Measurements from ENCODE around the gene SLC35F5.
"Not testable (repeated sequence)": the region's sequence is repeated elsewhere in the genome, so short reads cannot be mapped to it uniquely, and the experiment has no call there.

SLC35F5 gene

GRCh38 chr2:113755835-113756354 lies 547 bp downstream of the SLC35F5 start:
- DNase-seq: peak; percentile 54

DNA sequence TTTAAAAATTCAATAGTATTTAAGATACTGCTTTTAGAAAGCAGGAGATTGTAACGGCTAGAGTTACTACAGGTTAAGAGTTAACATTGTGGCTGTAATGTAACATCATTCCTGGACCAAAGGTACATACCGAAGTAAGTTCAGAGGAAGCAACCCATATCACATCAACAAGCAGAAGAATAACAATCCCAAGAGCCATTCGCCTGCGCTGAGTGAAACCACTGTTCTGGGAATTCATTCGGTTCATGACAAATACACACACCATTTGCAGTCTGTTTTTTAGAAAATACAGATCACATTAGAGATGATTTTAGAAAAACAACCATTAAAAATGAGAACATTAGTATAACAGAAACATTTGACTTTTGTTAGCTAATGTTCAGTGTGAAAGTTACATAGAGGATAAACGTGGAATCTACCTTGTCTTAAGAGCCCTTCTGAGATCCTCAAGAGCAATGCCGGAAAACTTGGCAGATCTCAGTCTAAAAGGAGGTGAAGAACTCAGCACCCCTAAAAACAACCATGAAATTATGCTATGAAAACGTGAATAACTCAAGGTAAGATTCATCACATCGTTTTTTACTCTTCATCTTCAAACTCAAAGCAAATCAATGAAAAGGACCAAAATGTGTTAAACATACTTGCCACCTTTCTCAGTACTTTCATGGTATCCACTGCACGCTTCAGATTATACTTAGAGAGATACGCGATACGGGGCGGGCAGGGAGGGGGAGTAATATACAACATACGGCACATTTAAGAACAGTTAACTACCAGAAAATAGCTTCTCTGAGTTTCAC lies 1.2 kb downstream of the SLC35F5 start:
- DNase-seq: no peak

- DNase-seq: no peak
These were observed 2.3 kb downstream of the SLC35F5 start for GRCh38 chr2:113754160-113754559.

- DNase-seq: no peak
These were observed 6.1 kb downstream of the SLC35F5 start for GRCh38 chr2:113750385-113750784.

- DNase-seq: peak; percentile 15
These were observed 15.4 kb downstream of the SLC35F5 start for GRCh38 chr2:113741091-113741490.

- no peak for DNase-seq
These were observed 16.6 kb downstream of the SLC35F5 start for GRCh38 chr2:113739849-113740248.

GRCh38 chr2:113734185-113734584 lies 22.3 kb downstream of the SLC35F5 start:
- no peak for DNase-seq

DNA sequence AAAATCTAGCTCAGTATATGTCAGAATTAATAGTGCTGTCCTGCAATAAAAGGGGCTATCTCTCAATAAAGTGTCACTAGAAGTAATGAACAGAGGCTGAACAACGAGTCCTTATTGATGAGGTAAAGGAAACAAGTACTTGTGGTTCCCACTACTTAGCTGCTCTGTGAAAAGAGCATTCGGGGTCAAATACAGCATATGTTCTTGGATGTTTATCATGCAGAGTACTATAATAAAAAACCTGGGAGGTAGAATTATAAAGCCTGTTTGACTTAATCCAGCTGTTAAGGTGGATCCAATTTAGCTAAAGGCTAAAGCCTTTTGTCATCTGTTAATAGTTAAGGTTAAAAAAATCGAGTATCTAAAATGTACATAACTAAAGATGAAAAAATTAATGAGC lies 32.4 kb downstream of the SLC35F5 start:
- no peak for DNase-seq

- DNase-seq: no peak
These were observed 33.0 kb downstream of the SLC35F5 start for GRCh38 chr2:113723411-113723810.

DNA sequence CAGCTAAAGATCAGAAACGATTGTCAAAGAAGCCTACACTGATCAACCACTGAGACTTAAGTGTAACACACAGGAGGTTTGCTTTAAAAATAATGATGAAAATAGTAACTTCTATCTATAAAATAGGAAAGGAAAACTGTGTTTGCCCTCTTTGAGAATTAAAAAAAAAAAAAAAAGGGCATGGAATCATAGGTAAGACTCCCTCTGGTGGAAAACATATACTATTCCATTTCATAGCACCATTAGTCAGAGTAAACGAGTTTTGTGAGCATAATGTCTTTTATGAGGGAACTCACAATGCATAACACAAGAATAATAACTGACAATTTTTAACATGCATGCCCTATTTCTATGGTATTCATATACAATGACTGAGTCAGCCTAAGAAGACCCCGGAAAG lies 36.3 kb downstream of the SLC35F5 start:
- no peak for DNase-seq

- DNase-seq: no peak
These were observed 40.2 kb downstream of the SLC35F5 start for GRCh38 chr2:113716291-113716690.

GRCh38 chr2:113712941-113713340 lies 43.5 kb downstream of the SLC35F5 start:
- no peak for DNase-seq

GRCh38 chr2:113711851-113712250 lies 44.6 kb downstream of the SLC35F5 start:
- no peak for DNase-seq

DNA sequence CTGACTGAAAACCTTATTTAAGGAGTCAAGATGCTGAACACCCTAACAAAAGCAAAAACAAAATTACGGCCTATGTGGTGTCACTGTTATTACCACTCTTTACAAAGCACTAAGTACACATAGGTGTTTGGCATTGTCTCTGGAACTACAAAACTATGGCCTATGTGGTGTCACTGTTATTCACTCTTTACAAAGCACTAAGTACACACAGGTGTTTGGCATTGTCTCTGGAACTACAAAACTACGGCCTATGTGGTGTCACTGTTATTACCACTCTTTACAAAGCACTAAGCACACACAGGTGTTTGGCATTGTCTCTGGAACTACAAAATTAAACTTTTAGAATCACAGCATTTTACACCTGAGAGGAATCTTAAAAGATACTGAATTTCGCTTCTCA lies 47.4 kb downstream of the SLC35F5 start:
- no peak for DNase-seq

- DNase-seq: no peak
These were observed 49.3 kb downstream of the SLC35F5 start for GRCh38 chr2:113707106-113707505.

GRCh38 chr2:113705982-113706523 lies 50.4 kb downstream of the SLC35F5 start:
- no peak for DNase-seq

- DNase-seq: not testable (repeated sequence)
These were observed 52.0 kb downstream of the SLC35F5 start for GRCh38 chr2:113704300-113704993.

- DNase-seq: no peak
These were observed 52.8 kb downstream of the SLC35F5 start for GRCh38 chr2:113703386-113704299.

GRCh38 chr2:113700186-113700841 lies 56.1 kb downstream of the SLC35F5 start:
- DNase-seq: peak; percentile 68

DNA sequence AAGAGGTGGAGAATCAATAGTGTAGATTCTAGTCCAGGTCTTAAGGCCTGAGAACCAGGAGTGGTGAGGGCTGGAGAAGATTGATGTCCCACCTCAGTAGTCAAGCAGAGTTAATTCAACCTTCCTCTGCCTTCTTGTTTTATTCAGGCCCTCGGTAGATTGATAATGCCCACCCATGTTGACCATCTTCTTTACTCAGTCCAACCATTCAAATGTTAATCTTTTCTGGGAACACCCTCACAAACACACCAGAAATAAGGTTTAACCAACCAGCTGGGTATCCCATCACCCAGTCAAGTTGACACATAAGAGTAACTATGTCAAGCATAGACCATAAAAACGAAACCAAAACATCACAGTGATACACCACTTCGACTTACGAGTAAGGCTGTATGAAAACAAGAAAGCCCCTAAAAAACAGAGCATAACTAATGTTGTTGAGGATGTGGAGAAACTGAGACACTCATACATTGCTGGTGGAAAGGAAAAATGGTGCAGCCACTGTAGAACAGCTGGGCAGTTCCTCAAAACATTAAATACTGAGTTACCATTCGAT lies 57.5 kb downstream of the SLC35F5 start:
- DNase-seq: no peak

DNA sequence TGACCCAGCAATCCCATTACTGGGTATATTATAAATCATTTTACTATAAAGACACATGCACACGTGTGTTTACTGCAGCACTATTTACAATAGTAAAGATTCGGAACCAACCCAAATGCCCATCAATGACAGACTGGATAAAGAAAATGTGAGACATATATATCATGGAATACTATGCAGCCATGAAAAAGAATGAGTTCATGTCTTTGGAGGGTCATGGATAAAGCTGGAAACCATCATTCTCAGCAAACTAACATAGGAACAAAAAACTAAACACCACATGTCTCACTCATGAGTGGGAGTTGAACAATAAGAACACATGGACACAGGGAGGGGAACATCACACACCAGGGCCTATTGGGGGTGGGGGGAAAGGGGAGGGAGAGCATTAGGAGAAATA lies 58.2 kb downstream of the SLC35F5 start:
- DNase-seq: not testable (repeated sequence)

DNA sequence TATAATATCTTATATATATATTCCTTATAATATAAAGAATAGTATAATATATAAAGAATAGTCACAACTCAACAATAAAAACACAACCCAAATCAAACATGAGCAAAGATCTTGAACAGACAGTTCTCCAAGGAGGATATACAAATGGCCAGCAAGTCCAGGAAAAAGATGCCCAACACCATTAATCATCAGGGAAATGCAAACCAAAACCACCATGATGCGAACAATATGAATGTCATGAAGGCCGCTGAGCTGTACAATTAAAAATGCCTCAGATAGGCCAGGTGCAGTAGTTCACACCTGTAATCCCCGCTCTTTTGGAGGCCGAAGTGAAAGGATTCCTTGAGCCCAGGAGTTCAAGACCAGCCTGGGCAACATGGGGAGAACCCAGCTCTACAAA lies 58.9 kb downstream of the SLC35F5 start:
- no peak for DNase-seq
